GM12878 (cell line): ENCODE measurements around the gene TNIP1. TPM values are rescaled to one million over a fixed set of nuclear protein-coding genes. Genes with fewer than 3 reads are reported as not detected.

Experiments used
- EGR1 ChIP-seq, 2 experiments: IDR thresholded peaks; 1 replicate in 1 of 2; 2 replicates in 1 of 2; pipeline ENCODE4 v1.6.1; 2011 to 2012; ENCODE audit warnings: low read depth in 2 of 2, low read length in 2 of 2, borderline replicate concordance in 1 of 2, mild to moderate bottlenecking in 1 of 2, moderate library complexity in 1 of 2
- ELK1 ChIP-seq: IDR thresholded peaks from 2 replicates; pipeline ENCODE4 v1.6.1; 2012; ENCODE audit warnings: low read depth, low read length, improper control_type of control experiment
- KAT2A ChIP-seq: conservative IDR thresholded peaks from 2 replicates; pipeline ENCODE4 v1.6.1; 2011; ENCODE audit warnings: low read depth, low read length; ENCODE audit not compliant: control insufficient read depth
- MTA2 ChIP-seq: fragments of 450-650 bp; IDR thresholded peaks from 2 replicates; pipeline ENCODE4 v1.6.1; 2016; ENCODE audit warnings: low read depth, mild to moderate bottlenecking, moderate library complexity
- PAX5 ChIP-seq: IDR thresholded peaks from 2 replicates; pipeline ENCODE4 v1.6.1; 2011; ENCODE audit warnings: low read depth, low read length, borderline replicate concordance
- POLR2AphosphoS2 ChIP-seq: IDR thresholded peaks from 2 replicates; pipeline ENCODE4 v1.6.1; 2011; ENCODE audit warnings: low read depth, mild to moderate bottlenecking, low read length, improper control_type of control experiment, moderate library complexity
- POU2F2 ChIP-seq: IDR thresholded peaks from 3 replicates; pipeline ENCODE4 v1.6.1; 2011; ENCODE audit warnings: low read depth, mild to moderate bottlenecking, low read length, borderline replicate concordance
- RAD51 ChIP-seq: fragments of 450-650 bp; IDR thresholded peaks from 2 replicates; pipeline ENCODE4 v1.6.1; 2016; ENCODE audit warnings: moderate library complexity, mild to moderate bottlenecking, inconsistent platforms
- RFX5 ChIP-seq: IDR thresholded peaks from 2 replicates; pipeline ENCODE4 v1.6.1; 2011; ENCODE audit warnings: low read depth, low read length, improper control_type of control experiment
- SPI1 ChIP-seq: IDR thresholded peaks from 2 replicates; pipeline ENCODE4 v1.6.1; 2011; ENCODE audit warnings: low read depth, mild to moderate bottlenecking, low read length, moderate library complexity, borderline replicate concordance; ENCODE audit not compliant: insufficient read depth
- SRF ChIP-seq, 2 experiments: IDR thresholded peaks; 2 replicates each; pipeline ENCODE4 v1.6.1; 2011; ENCODE audit warnings: low read depth in 2 of 2, low read length in 2 of 2, mild to moderate bottlenecking in 1 of 2, moderate library complexity in 1 of 2
- TCF12 ChIP-seq: IDR thresholded peaks from 2 replicates; pipeline ENCODE4 v1.6.1; 2011; ENCODE audit warnings: low read depth, mild to moderate bottlenecking, low read length
- YBX1 ChIP-seq: fragments of 450-650 bp; IDR thresholded peaks from 2 replicates; pipeline ENCODE4 v1.6.1; 2016; ENCODE audit warnings: antibody characterized with exemption
- YY1 ChIP-seq: IDR thresholded peaks from 2 replicates; pipeline ENCODE4 v1.6.1; 2011; ENCODE audit warnings: low read depth, mild to moderate bottlenecking, low read length
- polyA plus RNA-seq, 11 experiments: library from polyadenylated mRNA; depleted of rRNA in 4 of 11; unstranded in 6 of 11; stranded (reverse) in 5 of 11; fragments of >200 nt; fragmentation: Nextera tagmentation in 4 of 11; fragmentation: Illumina TruSeq in 1 of 11; extraction: Ambion mirVana in 4 of 11; extraction: Trizol in 1 of 11; gene quantifications; 1 replicate in 1 of 11; 2 replicates in 10 of 11; pipeline versions ENCODE4 v1.2.1 to v1.2.3, GENCODE V29; 2011 to 2016; ENCODE audit warnings: inconsistent platforms in 2 of 11, missing spikeins in 2 of 11, low read depth in 1 of 11
- total RNA-seq, 4 experiments: library from RNA; depleted of rRNA in 3 of 4; stranded (reverse); fragments of >200 nt in 3 of 4; fragmentation: Illumina TruSeq in 1 of 4; extraction: Trizol in 1 of 4; gene quantifications; 2 replicates each; pipeline versions ENCODE4 v1.2.1 to v1.2.3, GENCODE V29; 2013 to 2021
- TF ChIP-seq, protein P1 (sequence below): IDR thresholded peaks from 2 replicates; pipeline ENCODE4 v1.6.1; 2011; ENCODE audit warnings: borderline replicate concordance, low read depth, mild to moderate bottlenecking, moderate library complexity, low read length; ENCODE audit not compliant: insufficient read depth, poor library complexity, severe bottlenecking
- TF ChIP-seq, protein P2 (sequence below): fragments of 450-650 bp; IDR thresholded peaks from 2 replicates; pipeline ENCODE4 v1.6.1; 2017; ENCODE audit warnings: mild to moderate bottlenecking, moderate library complexity
- TF ChIP-seq, protein P3 (sequence below): IDR thresholded peaks from 2 replicates; pipeline ENCODE4 v1.6.1; 2011; ENCODE audit warnings: low read depth, mild to moderate bottlenecking, low read length, moderate library complexity, borderline replicate concordance; ENCODE audit errors: extremely low read depth
- TF ChIP-seq, protein P4 (sequence below): fragments of 450-650 bp; IDR thresholded peaks from 2 replicates; pipeline ENCODE4 v1.6.1; 2017; ENCODE audit warnings: mild to moderate bottlenecking, moderate library complexity

The TNIP1 gene
- total and polyA plus RNA-seq, 10 of the 15 experiments (the other 5 are each of a cell fraction or from before 2014, with no cell fraction given), result 4.4 to 279 (median 150) TPM

- TF ChIP-seq RAD51 (no peak), ELK1 (no peak), MTA2 (no peak), EGR1 (IDR thresholded peaks at IDR 0.05; ENCODE audit: borderline replicate concordance in 1 of 2, low read depth in 2 of 2, low read length in 2 of 2) (0 out of 3 replicates have a peak, but pooled peaks of 1 of the 2 experiments have one; percentile 16), KAT2A (no peak), RFX5 (no peak), POLR2AphosphoS2 (no peak), PAX5 (peak; percentile 45; the same call in 1 of the 2 replicates), POU2F2 (no peak), TCF12 (peak; percentile 83), YY1 (no peak), SRF (IDR thresholded peaks at IDR 0.05; ENCODE audit: low read depth in 2 of 2, low read length in 2 of 2) (no peak), YBX1 (no peak), SPI1 (no peak)
- TF ChIP-seq, protein P1, sequence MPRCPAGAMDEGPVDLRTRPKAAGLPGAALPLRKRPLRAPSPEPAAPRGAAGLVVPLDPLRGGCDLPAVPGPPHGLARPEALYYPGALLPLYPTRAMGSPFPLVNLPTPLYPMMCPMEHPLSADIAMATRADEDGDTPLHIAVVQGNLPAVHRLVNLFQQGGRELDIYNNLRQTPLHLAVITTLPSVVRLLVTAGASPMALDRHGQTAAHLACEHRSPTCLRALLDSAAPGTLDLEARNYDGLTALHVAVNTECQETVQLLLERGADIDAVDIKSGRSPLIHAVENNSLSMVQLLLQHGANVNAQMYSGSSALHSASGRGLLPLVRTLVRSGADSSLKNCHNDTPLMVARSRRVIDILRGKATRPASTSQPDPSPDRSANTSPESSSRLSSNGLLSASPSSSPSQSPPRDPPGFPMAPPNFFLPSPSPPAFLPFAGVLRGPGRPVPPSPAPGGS, result peak; percentile 14
- TF ChIP-seq, protein P2, sequence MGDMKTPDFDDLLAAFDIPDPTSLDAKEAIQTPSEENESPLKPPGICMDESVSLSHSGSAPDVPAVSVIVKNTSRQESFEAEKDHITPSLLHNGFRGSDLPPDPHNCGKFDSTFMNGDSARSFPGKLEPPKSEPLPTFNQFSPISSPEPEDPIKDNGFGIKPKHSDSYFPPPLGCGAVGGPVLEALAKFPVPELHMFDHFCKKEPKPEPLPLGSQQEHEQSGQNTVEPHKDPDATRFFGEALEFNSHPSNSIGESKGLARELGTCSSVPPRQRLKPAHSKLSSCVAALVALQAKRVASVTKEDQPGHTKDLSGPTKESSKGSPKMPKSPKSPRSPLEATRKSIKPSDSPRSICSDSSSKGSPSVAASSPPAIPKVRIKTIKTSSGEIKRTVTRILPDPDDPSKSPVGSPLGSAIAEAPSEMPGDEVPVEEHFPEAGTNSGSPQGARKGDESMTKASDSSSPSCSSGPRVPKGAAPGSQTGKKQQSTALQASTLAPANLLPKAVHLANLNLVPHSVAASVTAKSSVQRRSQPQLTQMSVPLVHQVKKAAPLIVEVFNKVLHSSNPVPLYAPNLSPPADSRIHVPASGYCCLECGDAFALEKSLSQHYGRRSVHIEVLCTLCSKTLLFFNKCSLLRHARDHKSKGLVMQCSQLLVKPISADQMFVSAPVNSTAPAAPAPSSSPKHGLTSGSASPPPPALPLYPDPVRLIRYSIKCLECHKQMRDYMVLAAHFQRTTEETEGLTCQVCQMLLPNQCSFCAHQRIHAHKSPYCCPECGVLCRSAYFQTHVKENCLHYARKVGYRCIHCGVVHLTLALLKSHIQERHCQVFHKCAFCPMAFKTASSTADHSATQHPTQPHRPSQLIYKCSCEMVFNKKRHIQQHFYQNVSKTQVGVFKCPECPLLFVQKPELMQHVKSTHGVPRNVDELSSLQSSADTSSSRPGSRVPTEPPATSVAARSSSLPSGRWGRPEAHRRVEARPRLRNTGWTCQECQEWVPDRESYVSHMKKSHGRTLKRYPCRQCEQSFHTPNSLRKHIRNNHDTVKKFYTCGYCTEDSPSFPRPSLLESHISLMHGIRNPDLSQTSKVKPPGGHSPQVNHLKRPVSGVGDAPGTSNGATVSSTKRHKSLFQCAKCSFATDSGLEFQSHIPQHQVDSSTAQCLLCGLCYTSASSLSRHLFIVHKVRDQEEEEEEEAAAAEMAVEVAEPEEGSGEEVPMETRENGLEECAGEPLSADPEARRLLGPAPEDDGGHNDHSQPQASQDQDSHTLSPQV, result no peak
- TF ChIP-seq, protein P3, sequence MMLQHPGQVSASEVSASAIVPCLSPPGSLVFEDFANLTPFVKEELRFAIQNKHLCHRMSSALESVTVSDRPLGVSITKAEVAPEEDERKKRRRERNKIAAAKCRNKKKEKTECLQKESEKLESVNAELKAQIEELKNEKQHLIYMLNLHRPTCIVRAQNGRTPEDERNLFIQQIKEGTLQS, result no peak
- TF ChIP-seq, protein P4, sequence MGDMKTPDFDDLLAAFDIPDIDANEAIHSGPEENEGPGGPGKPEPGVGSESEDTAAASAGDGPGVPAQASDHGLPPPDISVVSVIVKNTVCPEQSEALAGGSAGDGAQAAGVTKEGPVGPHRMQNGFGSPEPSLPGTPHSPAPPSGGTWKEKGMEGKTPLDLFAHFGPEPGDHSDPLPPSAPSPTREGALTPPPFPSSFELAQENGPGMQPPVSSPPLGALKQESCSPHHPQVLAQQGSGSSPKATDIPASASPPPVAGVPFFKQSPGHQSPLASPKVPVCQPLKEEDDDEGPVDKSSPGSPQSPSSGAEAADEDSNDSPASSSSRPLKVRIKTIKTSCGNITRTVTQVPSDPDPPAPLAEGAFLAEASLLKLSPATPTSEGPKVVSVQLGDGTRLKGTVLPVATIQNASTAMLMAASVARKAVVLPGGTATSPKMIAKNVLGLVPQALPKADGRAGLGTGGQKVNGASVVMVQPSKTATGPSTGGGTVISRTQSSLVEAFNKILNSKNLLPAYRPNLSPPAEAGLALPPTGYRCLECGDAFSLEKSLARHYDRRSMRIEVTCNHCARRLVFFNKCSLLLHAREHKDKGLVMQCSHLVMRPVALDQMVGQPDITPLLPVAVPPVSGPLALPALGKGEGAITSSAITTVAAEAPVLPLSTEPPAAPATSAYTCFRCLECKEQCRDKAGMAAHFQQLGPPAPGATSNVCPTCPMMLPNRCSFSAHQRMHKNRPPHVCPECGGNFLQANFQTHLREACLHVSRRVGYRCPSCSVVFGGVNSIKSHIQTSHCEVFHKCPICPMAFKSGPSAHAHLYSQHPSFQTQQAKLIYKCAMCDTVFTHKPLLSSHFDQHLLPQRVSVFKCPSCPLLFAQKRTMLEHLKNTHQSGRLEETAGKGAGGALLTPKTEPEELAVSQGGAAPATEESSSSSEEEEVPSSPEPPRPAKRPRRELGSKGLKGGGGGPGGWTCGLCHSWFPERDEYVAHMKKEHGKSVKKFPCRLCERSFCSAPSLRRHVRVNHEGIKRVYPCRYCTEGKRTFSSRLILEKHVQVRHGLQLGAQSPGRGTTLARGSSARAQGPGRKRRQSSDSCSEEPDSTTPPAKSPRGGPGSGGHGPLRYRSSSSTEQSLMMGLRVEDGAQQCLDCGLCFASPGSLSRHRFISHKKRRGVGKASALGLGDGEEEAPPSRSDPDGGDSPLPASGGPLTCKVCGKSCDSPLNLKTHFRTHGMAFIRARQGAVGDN, result no peak
These were observed 12.2 kb downstream of the TNIP1 start (continued) for GRCh38 chr5:151068433-151069197.
